HepG2 (cell line): ENCODE results near the gene C2orf76. TPM values are rescaled to one million over a fixed set of nuclear protein-coding genes. Genes with fewer than 3 reads are reported as not detected.

Experiments used
- BRCA1 ChIP-seq: sonication (generic); formaldehyde crosslinking; IDR thresholded peaks from 2 replicates; pipeline ENCODE4 v1.4.0; 2020; ENCODE audit warnings: missing genetic modification reagents
- HNRNPK ChIP-seq: fragments of 200-400 bp; formaldehyde crosslinking; IDR thresholded peaks from 2 replicates; pipeline ENCODE4 v1.6.1; 2018; ENCODE audit warnings: low read length, low read depth, moderate library complexity, mild to moderate bottlenecking; ENCODE audit not compliant: poor library complexity, severe bottlenecking
- MZF1 ChIP-seq: sonication (generic); formaldehyde crosslinking; IDR thresholded peaks from 2 replicates; pipeline ENCODE4 v1.8.1; 2023; ENCODE audit warnings: mild to moderate bottlenecking, missing genetic modification reagents, borderline replicate concordance
- NR2F6 ChIP-seq, 2 experiments: IDR thresholded peaks; 2 replicates each; pipeline ENCODE4 v1.6.1; 2016; ENCODE audit warnings: antibody characterized with exemption in 1 of 2, mild to moderate bottlenecking in 1 of 2
- ZFP41 ChIP-seq: sonication (generic); formaldehyde crosslinking; IDR thresholded peaks from 2 replicates; pipeline ENCODE4 v1.4.0; 2020; ENCODE audit warnings: mild to moderate bottlenecking, missing genetic modification reagents, borderline replicate concordance
- ZNF20 ChIP-seq: sonication (generic); formaldehyde crosslinking; IDR thresholded peaks from 2 replicates; pipeline ENCODE4 v1.4.0; 2020; ENCODE audit warnings: mild to moderate bottlenecking, moderate library complexity, missing genetic modification reagents
- ZNF354B ChIP-seq: sonication (generic); formaldehyde crosslinking; IDR thresholded peaks from 2 replicates; pipeline ENCODE4 v1.8.0; 2022; ENCODE audit warnings: mild to moderate bottlenecking, missing genetic modification reagents
- ZNF451 ChIP-seq: sonication (generic); formaldehyde crosslinking; IDR thresholded peaks from 2 replicates; pipeline ENCODE4 v1.5.0; 2020; ENCODE audit warnings: mild to moderate bottlenecking, missing genetic modification reagents
- ZNF564 ChIP-seq: sonication (generic); formaldehyde crosslinking; IDR thresholded peaks from 2 replicates; pipeline ENCODE4 v1.8.1; 2023; ENCODE audit warnings: mild to moderate bottlenecking, missing genetic modification reagents
- ZNF567 ChIP-seq: sonication (generic); formaldehyde crosslinking; IDR thresholded peaks from 2 replicates; pipeline ENCODE4 v1.8.1; 2023; ENCODE audit warnings: mild to moderate bottlenecking, missing genetic modification reagents, borderline replicate concordance
- ZSCAN30 ChIP-seq: sonication (generic); formaldehyde crosslinking; IDR thresholded peaks from 2 replicates; pipeline ENCODE4 v1.5.0; 2020; ENCODE audit warnings: mild to moderate bottlenecking, missing genetic modification reagents
- polyA plus RNA-seq, 8 experiments: library from polyadenylated mRNA; depleted of rRNA in 3 of 8; stranded (reverse) in 7 of 8; unstranded in 1 of 8; fragments of >200 nt; fragmentation: Illumina TruSeq in 4 of 8; extraction: Trizol in 4 of 8; gene quantifications; 2 replicates each; pipeline versions ENCODE4 v1.2.1 to v1.2.3, GENCODE V29; 2011 to 2016; ENCODE audit warnings: low read depth in 4 of 8, missing spikeins in 1 of 8, mixed read lengths in 1 of 8; ENCODE audit not compliant: insufficient read depth in 1 of 8
- total RNA-seq, 5 experiments: library from RNA; depleted of rRNA; stranded (reverse); fragments of >200 nt; fragmentation: Illumina TruSeq; extraction: Trizol; gene quantifications; 2 replicates each; pipeline ENCODE4 v1.2.3, GENCODE V29; 2016; ENCODE audit warnings: low read depth in 1 of 5
- TF ChIP-seq, protein P1 (sequence below): sonication (generic); formaldehyde crosslinking; IDR thresholded peaks from 2 replicates; pipeline ENCODE4 v1.8.1; 2022; ENCODE audit warnings: low read depth, mild to moderate bottlenecking, missing genetic modification reagents
- TF ChIP-seq, protein P2 (sequence below): sonication (generic); formaldehyde crosslinking; IDR thresholded peaks from 2 replicates; pipeline ENCODE4 v1.5.0; 2020; ENCODE audit warnings: mild to moderate bottlenecking, low read depth, missing genetic modification reagents, borderline replicate concordance
- TF ChIP-seq, protein P3 (sequence below): sonication (generic); formaldehyde crosslinking; IDR thresholded peaks from 2 replicates; pipeline ENCODE4 v1.5.1; 2020; ENCODE audit warnings: mild to moderate bottlenecking, missing genetic modification reagents, borderline replicate concordance
- TF ChIP-seq, protein P4 (sequence below): sonication (generic); formaldehyde crosslinking; IDR thresholded peaks from 2 replicates; pipeline ENCODE4 v1.5.1; 2020; ENCODE audit warnings: mild to moderate bottlenecking, missing genetic modification reagents, moderate library complexity
- TF ChIP-seq, protein P5 (sequence below): sonication (generic); formaldehyde crosslinking; IDR thresholded peaks from 2 replicates; pipeline ENCODE4 v1.4.0; 2020; ENCODE audit warnings: missing genetic modification reagents, borderline replicate concordance
- TF ChIP-seq, protein P6 (sequence below): sonication (generic); formaldehyde crosslinking; IDR thresholded peaks from 2 replicates; pipeline ENCODE4 v1.4.0; 2020; ENCODE audit warnings: mild to moderate bottlenecking, missing genetic modification reagents

C2orf76 gene
- total and polyA plus RNA-seq, 2 of the 13 experiments (the other 11 are each of a cell fraction or from before 2014, with no cell fraction given) = 7.7 to 8.5 TPM

DNA sequence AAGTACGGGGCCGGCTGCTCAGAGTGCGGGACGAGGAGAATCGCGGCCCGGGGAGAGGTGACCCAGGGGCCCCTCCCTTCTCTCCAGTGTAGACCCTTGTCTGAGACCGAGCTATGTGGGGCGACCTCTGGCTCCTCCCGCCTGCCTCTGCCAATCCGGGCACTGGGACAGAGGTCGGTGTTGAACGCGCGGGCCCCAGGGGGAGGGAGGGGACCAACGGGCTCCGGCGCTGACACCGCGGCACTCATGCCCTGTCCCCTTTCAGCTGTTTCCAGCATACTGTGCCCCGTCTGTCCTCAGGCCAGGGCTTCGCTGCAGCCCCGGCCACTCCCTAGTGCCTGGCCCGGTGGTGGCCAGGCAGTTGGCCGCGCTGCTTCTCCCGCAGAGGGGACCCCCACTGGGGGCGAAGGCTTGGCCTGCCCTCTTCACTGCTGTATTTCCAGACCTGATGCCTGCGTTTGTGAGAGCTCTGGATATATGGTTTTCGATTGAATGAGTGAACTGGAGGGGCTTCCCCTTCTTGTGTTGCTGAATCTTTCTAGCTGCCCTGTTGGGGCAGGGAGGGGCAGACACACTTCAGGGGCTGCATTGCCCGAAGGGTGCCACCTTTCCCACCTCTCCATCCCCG lies 952 bp upstream of the C2orf76 start (continued):
- TF ChIP-seq HNRNPK (no peak), MZF1 (peak; percentile 64; the same call in 1 of the 2 replicates), ZNF20 (CRISPR knock-in tag) (no peak), ZNF564 (CRISPR knock-in tag) (peak; percentile 59), ZSCAN30 (CRISPR knock-in tag) (no peak), BRCA1 (CRISPR knock-in tag) (0 out of 2 replicates have a peak, but pooled peaks have one; percentile 74), NR2F6 (IDR thresholded peaks at IDR 0.05) (peak; percentile 45; the same call in 1 of the 2 replicates), NR2F6 (CRISPR knock-in tag; IDR thresholded peaks at IDR 0.05) (peak; percentile 65; the same call in 1 of the 2 replicates), ZFP41 (CRISPR knock-in tag) (0 out of 2 replicates have a peak, but pooled peaks have one; percentile 36), ZNF567 (0 out of 2 replicates have a peak, but pooled peaks have one; percentile 12), ZNF451 (CRISPR knock-in tag) (peak; percentile 32; the same call in 1 of the 2 replicates), ZNF354B (CRISPR knock-in tag) (no peak; the same call in 1 of the 2 replicates)
- TF ChIP-seq, protein P1, sequence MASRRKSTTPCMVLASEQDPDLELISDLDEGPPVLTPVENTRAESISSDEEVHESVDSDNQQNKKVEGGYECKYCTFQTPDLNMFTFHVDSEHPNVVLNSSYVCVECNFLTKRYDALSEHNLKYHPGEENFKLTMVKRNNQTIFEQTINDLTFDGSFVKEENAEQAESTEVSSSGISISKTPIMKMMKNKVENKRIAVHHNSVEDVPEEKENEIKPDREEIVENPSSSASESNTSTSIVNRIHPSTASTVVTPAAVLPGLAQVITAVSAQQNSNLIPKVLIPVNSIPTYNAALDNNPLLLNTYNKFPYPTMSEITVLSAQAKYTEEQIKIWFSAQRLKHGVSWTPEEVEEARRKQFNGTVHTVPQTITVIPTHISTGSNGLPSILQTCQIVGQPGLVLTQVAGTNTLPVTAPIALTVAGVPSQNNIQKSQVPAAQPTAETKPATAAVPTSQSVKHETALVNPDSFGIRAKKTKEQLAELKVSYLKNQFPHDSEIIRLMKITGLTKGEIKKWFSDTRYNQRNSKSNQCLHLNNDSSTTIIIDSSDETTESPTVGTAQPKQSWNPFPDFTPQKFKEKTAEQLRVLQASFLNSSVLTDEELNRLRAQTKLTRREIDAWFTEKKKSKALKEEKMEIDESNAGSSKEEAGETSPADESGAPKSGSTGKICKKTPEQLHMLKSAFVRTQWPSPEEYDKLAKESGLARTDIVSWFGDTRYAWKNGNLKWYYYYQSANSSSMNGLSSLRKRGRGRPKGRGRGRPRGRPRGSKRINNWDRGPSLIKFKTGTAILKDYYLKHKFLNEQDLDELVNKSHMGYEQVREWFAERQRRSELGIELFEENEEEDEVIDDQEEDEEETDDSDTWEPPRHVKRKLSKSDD = peak; percentile 13; the same call in 1 of the 2 replicates
- TF ChIP-seq, protein P2, sequence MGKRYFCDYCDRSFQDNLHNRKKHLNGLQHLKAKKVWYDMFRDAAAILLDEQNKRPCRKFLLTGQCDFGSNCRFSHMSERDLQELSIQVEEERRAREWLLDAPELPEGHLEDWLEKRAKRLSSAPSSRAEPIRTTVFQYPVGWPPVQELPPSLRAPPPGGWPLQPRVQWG (CRISPR knock-in tag) = no peak
- TF ChIP-seq, protein P3, sequence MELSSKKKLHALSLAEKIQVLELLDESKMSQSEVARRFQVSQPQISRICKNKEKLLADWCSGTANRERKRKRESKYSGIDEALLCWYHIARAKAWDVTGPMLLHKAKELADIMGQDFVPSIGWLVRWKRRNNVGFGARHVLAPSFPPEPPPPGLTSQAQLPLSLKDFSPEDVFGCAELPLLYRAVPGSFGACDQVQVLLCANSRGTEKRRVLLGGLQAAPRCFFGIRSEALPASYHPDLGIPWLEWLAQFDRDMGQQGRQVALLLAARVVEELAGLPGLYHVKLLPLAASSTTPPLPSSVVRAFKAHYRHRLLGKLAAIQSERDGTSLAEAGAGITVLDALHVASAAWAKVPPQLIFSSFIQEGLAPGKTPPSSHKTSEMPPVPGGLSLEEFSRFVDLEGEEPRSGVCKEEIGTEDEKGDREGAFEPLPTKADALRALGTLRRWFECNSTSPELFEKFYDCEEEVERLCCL = 0 out of 2 replicates have a peak, but pooled peaks have one; percentile 73
- TF ChIP-seq, protein P4, sequence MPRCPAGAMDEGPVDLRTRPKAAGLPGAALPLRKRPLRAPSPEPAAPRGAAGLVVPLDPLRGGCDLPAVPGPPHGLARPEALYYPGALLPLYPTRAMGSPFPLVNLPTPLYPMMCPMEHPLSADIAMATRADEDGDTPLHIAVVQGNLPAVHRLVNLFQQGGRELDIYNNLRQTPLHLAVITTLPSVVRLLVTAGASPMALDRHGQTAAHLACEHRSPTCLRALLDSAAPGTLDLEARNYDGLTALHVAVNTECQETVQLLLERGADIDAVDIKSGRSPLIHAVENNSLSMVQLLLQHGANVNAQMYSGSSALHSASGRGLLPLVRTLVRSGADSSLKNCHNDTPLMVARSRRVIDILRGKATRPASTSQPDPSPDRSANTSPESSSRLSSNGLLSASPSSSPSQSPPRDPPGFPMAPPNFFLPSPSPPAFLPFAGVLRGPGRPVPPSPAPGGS = peak; percentile 38; the same call in 1 of the 2 replicates
- TF ChIP-seq, protein P5, sequence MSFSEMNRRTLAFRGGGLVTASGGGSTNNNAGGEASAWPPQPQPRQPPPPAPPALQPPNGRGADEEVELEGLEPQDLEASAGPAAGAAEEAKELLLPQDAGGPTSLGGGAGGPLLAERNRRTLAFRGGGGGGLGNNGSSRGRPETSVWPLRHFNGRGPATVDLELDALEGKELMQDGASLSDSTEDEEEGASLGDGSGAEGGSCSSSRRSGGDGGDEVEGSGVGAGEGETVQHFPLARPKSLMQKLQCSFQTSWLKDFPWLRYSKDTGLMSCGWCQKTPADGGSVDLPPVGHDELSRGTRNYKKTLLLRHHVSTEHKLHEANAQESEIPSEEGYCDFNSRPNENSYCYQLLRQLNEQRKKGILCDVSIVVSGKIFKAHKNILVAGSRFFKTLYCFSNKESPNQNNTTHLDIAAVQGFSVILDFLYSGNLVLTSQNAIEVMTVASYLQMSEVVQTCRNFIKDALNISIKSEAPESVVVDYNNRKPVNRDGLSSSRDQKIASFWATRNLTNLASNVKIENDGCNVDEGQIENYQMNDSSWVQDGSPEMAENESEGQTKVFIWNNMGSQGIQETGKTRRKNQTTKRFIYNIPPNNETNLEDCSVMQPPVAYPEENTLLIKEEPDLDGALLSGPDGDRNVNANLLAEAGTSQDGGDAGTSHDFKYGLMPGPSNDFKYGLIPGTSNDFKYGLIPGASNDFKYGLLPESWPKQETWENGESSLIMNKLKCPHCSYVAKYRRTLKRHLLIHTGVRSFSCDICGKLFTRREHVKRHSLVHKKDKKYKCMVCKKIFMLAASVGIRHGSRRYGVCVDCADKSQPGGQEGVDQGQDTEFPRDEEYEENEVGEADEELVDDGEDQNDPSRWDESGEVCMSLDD = peak; percentile 71; the same call in 1 of the 2 replicates
- TF ChIP-seq, protein P6, sequence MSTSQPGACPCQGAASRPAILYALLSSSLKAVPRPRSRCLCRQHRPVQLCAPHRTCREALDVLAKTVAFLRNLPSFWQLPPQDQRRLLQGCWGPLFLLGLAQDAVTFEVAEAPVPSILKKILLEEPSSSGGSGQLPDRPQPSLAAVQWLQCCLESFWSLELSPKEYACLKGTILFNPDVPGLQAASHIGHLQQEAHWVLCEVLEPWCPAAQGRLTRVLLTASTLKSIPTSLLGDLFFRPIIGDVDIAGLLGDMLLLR (CRISPR knock-in tag) = 0 out of 2 replicates have a peak, but pooled peaks have one; percentile 8
